RWPE1 (cell line): Measurements from ENCODE around the gene ATP2A3.

Source experiments
- CTCF ChIA-PET: fragments of 350-600 bp; sonication (Branson Sonifier 250); formaldehyde crosslinking; extraction: SDS; loops from one replicate; lab custom pipeline; 2021; lab: Yijun Ruan, JAX
- POLR2A ChIA-PET: fragments of 400-600 bp; formaldehyde crosslinking; extraction: SDS; loops from one replicate; lab custom pipeline; 2020; ENCODE audit warnings: antibody characterized with exemption; ENCODE audit not compliant: low non-redundant PET; lab: Yijun Ruan, JAX
- DNase-seq: peaks from one replicate; pipeline ENCODE4 v3.0.0; 2012; ENCODE audit warnings: low spot score
- H3K27ac ChIP-seq: fragments of 450-650 bp; 2 replicates; pipeline ENCODE4 v1.5.1; 2017
- TF ChIP-seq, protein P1 (sequence below): fragments of 450-650 bp; conservative IDR thresholded peaks from 2 replicates; pipeline ENCODE4 v1.5.1; 2017; ENCODE audit warnings: low read depth, mild to moderate bottlenecking

The ATP2A3 gene

DNA sequence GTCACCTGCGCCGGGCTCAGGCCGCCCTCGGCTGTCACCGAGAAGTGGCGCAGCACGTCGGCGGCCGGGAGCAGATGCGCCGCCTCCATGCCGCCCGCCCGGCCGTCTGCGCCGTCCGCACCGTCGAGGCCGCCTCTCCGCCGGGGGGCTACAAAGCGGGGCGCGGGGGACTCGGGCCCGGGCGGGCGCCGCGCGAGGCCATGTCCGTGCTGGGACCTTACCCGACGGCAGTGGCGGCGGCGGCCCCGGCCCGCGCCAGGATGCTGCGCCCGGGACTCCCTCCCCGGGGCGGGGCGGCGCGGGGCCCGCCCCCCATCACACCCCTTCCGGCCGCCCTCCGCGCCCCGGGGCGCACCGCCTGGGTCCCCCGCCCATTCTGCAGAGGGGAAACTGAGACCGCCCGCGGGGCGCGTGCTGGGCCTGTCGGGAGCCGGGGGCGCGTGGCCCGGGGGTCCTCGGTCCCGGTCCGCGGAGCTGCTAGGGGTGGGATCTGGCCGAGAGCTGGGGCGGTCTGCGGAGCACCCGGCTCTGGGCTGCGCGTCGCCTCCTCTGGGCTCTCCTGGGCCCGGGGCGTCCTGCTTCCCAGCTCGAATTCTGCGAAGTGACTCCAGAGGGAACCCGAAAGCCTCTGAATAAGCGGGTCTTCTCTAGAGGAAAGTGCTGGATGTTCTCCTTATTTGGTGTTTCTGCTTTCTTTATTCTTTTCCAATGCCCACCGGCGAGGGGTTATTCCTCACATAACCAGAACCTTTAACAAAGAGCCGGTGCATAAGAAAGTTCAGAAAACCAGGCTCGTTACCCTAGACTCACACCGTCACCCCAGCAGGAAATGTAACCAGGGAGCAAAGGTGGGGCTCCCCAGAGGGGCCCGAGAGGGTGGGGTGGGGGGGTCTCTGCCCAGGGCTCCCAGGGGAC, at the start of gene ATP2A3:
Gene ATP2A3, minus strand, starts transcription at position 235 of the 915 bp plus-strand sequence. Its CDS starts 146 bp downstream, at position 89.
- DNase-seq = no peak
- TF ChIP-seq, protein P1, sequence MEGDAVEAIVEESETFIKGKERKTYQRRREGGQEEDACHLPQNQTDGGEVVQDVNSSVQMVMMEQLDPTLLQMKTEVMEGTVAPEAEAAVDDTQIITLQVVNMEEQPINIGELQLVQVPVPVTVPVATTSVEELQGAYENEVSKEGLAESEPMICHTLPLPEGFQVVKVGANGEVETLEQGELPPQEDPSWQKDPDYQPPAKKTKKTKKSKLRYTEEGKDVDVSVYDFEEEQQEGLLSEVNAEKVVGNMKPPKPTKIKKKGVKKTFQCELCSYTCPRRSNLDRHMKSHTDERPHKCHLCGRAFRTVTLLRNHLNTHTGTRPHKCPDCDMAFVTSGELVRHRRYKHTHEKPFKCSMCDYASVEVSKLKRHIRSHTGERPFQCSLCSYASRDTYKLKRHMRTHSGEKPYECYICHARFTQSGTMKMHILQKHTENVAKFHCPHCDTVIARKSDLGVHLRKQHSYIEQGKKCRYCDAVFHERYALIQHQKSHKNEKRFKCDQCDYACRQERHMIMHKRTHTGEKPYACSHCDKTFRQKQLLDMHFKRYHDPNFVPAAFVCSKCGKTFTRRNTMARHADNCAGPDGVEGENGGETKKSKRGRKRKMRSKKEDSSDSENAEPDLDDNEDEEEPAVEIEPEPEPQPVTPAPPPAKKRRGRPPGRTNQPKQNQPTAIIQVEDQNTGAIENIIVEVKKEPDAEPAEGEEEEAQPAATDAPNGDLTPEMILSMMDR = no peak
- POLR2A ChIA-PET = no interaction called here
- CTCF ChIA-PET = interaction anchor here (0.6 to 1.2 kb wide), 2 partner anchors 35 to 42 kb away, joined by 3 read pairs; no protein-coding TSS in a partner anchor
- H3K27ac ChIP-seq = no peak within 1 kb of the TSS

DNA sequence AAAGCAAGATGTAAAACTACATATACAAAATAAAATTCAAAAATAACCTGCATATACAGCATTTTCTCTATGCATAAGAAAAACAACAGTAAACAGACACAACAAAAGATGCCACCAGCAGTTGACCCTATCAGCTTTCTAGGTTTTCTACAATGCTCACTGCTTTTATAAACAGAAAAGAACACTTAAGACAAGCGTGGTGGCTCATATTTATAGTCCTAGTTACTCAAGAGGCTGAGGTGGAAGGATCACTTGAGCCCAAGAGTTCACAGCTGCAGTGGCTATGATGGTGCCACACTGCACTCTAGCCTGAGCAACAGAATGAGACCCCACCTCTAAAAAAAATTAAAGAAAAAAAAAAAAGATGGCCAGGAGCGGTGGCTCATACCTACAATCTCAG, 46.5 kb upstream of the ATP2A3 start:
- no peak overlapping the region for H3K27ac ChIP-seq
- TF ChIP-seq, protein P1 = no peak
- POLR2A ChIA-PET = interaction anchor here (0.6 kb wide), 1 partner anchor 209 kb away, joined by 3 read pairs; no protein-coding TSS in a partner anchor
- CTCF ChIA-PET = interaction anchor here (1.0 kb wide), 1 partner anchor 43 kb away, joined by 4 read pairs; no protein-coding TSS in a partner anchor
- no peak for DNase-seq

DNA sequence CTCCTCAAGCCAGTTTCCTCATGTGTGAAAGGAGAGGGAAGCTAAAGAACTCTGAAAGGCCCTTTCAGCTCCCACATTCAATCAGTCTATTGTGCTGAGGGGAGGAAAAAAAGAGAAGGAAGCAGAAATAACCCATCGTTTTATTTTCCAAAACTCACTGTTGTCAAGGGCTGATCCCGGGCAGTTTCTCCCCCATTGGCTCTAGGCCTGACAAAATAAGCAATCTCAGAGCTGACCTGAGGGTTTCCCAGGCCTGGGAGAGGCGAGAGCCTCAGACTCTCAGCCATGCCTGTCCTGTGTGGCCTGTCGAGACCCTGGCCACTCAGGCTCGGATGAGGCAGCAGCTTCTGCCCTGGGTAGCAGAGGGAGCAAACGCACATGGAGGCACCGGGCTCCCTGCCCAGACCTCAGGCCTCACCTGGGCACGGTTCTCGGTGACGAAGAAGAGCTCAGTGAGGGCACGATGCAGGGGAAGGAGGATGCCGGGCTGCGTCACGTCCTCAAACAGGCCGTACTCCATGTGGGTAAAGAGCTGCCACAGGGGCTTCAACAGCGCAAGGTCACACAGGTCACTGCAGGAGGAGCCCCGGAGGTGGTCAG, 45.0 kb upstream of the ATP2A3 start:
- CTCF ChIA-PET = interaction anchor here (1.0 kb wide), 1 partner anchor 101 kb away, joined by 4 read pairs; no protein-coding TSS in a partner anchor
- TF ChIP-seq, protein P1 = no peak
- POLR2A ChIA-PET = no interaction called here
- H3K27ac ChIP-seq = no peak overlapping the region
- no peak for DNase-seq

DNA sequence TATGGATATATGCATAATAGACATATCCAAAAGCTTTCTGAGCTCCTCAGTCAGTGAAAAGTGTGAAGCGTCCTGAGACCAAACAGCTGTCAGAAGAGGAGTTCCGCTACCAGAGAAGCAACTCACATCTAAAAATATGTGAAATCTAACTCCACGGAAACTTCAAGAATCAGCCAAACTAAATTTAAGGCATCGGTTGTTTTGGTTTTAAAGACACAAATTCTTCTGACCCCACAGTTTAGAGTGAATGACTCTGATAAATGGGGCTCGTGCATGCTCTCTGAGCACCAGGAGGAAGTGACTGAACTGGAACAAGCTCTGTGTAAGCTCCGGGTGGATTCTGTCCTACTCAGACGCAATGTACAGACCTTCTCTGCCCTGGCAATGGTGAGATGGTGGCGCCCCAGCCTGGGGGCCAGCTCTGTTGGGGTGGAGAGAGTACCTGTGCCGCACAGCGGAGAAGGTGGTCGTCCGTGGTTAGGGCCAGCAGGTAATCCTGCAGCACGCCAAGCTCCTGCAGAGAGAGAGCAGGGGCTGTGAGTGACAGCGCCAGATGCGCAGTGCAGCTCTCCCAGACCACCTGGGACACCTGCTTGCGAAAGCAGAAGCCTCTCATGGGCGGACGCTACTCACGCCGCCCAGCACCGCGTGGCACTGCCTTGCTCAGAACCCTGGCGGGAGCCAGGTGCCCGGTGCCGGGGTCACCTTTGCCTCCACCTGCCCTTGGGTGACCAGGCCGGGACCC, 44.4 kb upstream of the ATP2A3 start:
- TF ChIP-seq, protein P1 = no peak
- no peak overlapping the region for H3K27ac ChIP-seq
- ChIA-PET CTCF (interaction anchor here (0.7 to 1.0 kb wide), 2 partner anchors 10 to 101 kb away, joined by 3 to 4 read pairs; no protein-coding TSS in a partner anchor), POLR2A (no interaction called here)
- DNase-seq = no peak

DNA sequence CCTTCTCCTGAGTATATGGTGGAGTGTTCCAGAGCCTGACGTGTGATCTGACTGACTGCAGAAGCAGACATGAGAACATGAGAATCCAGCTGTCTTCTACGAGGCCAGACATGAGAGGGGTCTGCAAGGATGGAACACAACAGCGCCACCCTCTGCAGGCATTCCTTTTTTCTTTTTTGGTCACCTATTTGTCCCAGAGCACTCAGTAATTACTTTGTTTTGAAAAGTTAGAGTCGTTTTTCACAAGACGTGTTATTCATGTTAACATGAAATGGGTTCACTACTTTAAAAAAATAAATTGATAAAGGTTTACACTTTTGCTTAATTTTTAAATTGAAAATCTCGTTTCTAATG, 43.8 kb upstream of the ATP2A3 start:
- TF ChIP-seq, protein P1 = no peak
- POLR2A ChIA-PET = no interaction called here
- no peak for DNase-seq
- H3K27ac ChIP-seq = no peak overlapping the region
- CTCF ChIA-PET = interaction anchor here (0.7 to 4.2 kb wide), 3 partner anchors 10 to 94 kb away, joined by 3 to 20 read pairs (median 3); no protein-coding TSS in a partner anchor
